Measurements from ENCODE around the gene ATAD3A. TPM values are rescaled to one million over a fixed set of nuclear protein-coding genes. Genes with fewer than 3 reads are reported as not detected.

The ATAD3A gene
- total and polyA plus RNA-seq, 9 of the 15 experiments (the other 6 are each of a cell fraction or from before 2014, with no cell fraction given), result 0.10 to 173 (median 36.7) TPM

DNA sequence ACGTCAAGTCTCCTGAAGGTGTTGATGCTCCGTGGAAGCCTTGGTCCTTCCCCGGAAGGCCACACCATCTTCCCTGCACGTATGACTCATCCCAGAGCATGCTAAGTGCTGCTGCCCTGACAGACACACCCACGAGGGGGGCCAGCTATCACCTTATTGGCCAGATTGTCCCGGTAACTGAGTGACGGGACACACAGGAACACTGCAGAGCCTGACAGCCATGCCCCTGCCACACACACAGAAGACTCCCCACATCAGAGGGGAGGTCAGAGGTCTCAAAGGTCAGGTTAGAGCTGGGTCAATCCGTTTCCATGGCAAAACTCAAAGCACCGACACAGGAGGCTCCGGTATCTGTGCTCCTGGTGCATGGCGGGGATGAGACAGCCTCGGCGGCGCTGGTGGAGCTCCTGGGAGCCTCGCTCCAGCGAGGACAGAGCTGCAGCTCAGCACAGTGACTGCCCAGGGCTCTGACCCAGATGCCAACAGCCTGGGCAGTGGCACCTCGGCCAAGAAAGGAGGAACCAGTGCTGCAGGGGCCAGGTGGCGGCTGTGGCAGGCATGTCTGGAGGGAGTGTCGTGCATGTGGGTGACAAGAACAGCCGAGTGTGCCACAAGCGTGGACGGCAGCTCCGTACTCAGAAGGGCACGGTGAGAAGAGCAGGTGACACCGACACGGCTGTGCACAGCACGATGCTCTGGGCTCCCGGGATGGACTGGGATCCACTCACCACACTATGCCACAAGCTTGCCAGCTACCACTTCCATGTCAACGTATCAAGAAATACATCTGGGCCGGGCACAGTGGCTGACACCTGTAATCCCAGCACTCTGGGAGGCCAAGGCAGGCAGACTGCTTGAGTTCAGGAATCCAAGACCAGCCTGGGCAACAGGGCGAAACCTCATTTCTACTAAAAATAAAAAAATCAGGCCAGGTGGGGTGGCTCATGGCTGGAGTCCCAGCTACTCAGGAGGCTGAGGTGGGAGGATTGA, 43.3 kb downstream of the ATAD3A start (continued):
- TF ChIP-seq, protein P1, sequence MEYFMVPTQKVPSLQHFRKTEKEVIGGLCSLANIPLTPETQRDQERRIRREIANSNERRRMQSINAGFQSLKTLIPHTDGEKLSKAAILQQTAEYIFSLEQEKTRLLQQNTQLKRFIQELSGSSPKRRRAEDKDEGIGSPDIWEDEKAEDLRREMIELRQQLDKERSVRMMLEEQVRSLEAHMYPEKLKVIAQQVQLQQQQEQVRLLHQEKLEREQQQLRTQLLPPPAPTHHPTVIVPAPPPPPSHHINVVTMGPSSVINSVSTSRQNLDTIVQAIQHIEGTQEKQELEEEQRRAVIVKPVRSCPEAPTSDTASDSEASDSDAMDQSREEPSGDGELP (CRISPR knock-in tag; IDR thresholded peaks at IDR 0.05; ENCODE audit: borderline replicate concordance), result peak; percentile 21; the same call in 1 of the 2 replicates
- TF ChIP-seq NFE2 (IDR thresholded peaks at IDR 0.05; ENCODE audit: low read depth) (no peak), MAFK (IDR thresholded peaks at IDR 0.05; ENCODE audit: low read length) (no peak), ZNF134 (CRISPR knock-in tag; conservative IDR thresholded peaks at IDR 0.05) (no peak), WHSC1 (IDR thresholded peaks at IDR 0.05; ENCODE audit: low read length) (no peak), NEUROD1 (IDR thresholded peaks at IDR 0.05; ENCODE audit: borderline replicate concordance, low read depth, low read length, partially characterized antibody) (no peak), EP300 (IDR thresholded peaks at IDR 0.05; ENCODE audit: low read length) (no peak), TARDBP (IDR thresholded peaks at IDR 0.05) (no peak), EP400 (IDR thresholded peaks at IDR 0.05) (no peak), ZNF41 (CRISPR knock-in tag; conservative IDR thresholded peaks at IDR 0.05) (no peak), ZZZ3 (IDR thresholded peaks at IDR 0.05) (no peak), GATAD2B (IDR thresholded peaks at IDR 0.05; ENCODE audit: borderline replicate concordance) (no peak), LEF1 (IDR thresholded peaks at IDR 0.05) (no peak), BRD9 (IDR thresholded peaks at IDR 0.05; ENCODE audit: low read depth, partially characterized antibody) (no peak), NR2F6 (CRISPR knock-in tag; IDR thresholded peaks at IDR 0.05) (no peak), SMARCA4 (IDR thresholded peaks at IDR 0.05) (no peak), BMI1 (IDR thresholded peaks at IDR 0.05; ENCODE audit: low read length) (no peak), FOXJ2 (tag; IDR thresholded peaks at IDR 0.05) (no peak), SMC3 (conservative IDR thresholded peaks at IDR 0.05; ENCODE audit: insufficient read depth, low read depth, low read length) (no peak)
- TF ChIP-seq, protein P2, sequence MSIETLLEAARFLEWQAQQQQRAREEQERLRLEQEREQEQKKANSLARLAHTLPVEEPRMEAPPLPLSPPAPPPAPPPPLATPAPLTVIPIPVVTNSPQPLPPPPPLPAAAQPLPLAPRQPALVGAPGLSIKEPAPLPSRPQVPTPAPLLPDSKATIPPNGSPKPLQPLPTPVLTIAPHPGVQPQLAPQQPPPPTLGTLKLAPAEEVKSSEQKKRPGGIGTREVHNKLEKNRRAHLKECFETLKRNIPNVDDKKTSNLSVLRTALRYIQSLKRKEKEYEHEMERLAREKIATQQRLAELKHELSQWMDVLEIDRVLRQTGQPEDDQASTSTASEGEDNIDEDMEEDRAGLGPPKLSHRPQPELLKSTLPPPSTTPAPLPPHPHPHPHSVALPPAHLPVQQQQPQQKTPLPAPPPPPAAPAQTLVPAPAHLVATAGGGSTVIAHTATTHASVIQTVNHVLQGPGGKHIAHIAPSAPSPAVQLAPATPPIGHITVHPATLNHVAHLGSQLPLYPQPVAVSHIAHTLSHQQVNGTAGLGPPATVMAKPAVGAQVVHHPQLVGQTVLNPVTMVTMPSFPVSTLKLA (conservative IDR thresholded peaks at IDR 0.05), result peak in 1 of 2 experiments; percentile 68; a peak in 2 of 4 replicates
- TF ChIP-seq, protein P3, sequence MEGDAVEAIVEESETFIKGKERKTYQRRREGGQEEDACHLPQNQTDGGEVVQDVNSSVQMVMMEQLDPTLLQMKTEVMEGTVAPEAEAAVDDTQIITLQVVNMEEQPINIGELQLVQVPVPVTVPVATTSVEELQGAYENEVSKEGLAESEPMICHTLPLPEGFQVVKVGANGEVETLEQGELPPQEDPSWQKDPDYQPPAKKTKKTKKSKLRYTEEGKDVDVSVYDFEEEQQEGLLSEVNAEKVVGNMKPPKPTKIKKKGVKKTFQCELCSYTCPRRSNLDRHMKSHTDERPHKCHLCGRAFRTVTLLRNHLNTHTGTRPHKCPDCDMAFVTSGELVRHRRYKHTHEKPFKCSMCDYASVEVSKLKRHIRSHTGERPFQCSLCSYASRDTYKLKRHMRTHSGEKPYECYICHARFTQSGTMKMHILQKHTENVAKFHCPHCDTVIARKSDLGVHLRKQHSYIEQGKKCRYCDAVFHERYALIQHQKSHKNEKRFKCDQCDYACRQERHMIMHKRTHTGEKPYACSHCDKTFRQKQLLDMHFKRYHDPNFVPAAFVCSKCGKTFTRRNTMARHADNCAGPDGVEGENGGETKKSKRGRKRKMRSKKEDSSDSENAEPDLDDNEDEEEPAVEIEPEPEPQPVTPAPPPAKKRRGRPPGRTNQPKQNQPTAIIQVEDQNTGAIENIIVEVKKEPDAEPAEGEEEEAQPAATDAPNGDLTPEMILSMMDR (IDR thresholded peaks at IDR 0.05 in 2 of 3, conservative IDR thresholded peaks at IDR 0.05 in 1 of 3; ENCODE audit: insufficient read depth in 2 of 3, low read depth in 1 of 3, low read length in 3 of 3), result no peak
- TF ChIP-seq, protein P4, sequence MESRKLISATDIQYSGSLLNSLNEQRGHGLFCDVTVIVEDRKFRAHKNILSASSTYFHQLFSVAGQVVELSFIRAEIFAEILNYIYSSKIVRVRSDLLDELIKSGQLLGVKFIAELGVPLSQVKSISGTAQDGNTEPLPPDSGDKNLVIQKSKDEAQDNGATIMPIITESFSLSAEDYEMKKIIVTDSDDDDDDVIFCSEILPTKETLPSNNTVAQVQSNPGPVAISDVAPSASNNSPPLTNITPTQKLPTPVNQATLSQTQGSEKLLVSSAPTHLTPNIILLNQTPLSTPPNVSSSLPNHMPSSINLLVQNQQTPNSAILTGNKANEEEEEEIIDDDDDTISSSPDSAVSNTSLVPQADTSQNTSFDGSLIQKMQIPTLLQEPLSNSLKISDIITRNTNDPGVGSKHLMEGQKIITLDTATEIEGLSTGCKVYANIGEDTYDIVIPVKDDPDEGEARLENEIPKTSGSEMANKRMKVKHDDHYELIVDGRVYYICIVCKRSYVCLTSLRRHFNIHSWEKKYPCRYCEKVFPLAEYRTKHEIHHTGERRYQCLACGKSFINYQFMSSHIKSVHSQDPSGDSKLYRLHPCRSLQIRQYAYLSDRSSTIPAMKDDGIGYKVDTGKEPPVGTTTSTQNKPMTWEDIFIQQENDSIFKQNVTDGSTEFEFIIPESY (CRISPR knock-in tag; IDR thresholded peaks at IDR 0.05), result peak; percentile 78
- TF ChIP-seq, protein P5, sequence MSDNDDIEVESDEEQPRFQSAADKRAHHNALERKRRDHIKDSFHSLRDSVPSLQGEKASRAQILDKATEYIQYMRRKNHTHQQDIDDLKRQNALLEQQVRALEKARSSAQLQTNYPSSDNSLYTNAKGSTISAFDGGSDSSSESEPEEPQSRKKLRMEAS (CRISPR knock-in tag; IDR thresholded peaks at IDR 0.05), result peak; percentile 55

Data from K562 (cell line).